Measurements from ENCODE around the gene PRDM16. TPM values are rescaled to one million over a fixed set of nuclear protein-coding genes. Genes with fewer than 3 reads are reported as not detected.

The PRDM16 gene
- total RNA-seq, 1 donor from 2014 or later: 0.79 TPM

DNA sequence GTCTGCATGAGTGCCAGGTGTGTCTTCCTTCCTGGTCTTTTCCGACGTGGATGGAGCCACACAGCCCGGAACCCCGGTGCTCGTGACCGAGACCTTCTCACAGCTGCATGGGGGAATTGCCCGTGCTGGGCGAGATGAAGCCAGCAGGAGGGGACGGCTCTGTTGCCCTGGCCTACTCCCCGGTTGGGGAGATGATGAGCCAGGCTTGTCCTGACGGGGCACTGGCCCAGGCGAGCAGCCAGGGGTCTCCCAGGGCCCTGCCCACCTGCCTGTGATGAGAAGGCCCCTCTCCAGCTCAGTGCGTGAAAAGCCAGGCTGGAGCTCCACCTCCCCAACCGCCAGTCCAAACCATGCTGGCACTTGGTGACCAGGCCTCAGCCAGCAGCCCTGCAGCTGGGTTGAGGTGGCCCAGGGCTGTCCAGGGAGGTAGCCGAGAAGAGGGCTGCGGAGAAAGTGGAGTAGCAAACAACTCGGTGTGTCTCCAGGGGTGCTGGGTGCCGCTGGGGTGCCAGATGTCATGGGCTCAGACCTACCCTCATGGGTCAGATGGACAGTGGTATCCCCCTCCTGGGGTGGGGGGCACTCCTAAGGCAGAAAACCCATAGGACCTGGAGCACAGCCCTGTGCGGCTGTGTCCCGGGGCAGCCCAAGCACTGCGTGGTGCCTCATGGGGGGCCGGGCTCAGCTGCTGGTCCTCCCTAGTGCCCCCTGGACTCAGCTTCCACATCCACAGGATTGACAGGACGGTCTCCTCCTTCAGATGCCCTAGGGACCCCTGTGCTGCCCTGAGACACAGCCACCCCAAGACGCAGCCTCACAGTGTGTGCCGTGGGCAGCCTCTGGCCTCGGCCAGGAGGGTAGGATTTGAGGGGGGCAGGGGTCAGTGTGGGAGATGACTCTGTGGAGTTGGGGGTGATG is 26.1 kb downstream of the PRDM16 start:
- TF ChIP-seq, protein P1, sequence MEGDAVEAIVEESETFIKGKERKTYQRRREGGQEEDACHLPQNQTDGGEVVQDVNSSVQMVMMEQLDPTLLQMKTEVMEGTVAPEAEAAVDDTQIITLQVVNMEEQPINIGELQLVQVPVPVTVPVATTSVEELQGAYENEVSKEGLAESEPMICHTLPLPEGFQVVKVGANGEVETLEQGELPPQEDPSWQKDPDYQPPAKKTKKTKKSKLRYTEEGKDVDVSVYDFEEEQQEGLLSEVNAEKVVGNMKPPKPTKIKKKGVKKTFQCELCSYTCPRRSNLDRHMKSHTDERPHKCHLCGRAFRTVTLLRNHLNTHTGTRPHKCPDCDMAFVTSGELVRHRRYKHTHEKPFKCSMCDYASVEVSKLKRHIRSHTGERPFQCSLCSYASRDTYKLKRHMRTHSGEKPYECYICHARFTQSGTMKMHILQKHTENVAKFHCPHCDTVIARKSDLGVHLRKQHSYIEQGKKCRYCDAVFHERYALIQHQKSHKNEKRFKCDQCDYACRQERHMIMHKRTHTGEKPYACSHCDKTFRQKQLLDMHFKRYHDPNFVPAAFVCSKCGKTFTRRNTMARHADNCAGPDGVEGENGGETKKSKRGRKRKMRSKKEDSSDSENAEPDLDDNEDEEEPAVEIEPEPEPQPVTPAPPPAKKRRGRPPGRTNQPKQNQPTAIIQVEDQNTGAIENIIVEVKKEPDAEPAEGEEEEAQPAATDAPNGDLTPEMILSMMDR (IDR thresholded peaks at IDR 0.05; ENCODE audit: insufficient read depth, low read length, severe bottlenecking): no peak
- Histone ChIP-seq H3K36me3 (ENCODE audit: control insufficient read depth, insufficient read depth, low read length) (no peaks in the 10 kb centered on the region), H3K4me3 (ENCODE audit: low read depth, low read length) (no peak overlapping the region), H3K27me3 (ENCODE audit: control insufficient read depth, insufficient read depth, low read length) (no peaks in the 10 kb centered on the region)
- FAIRE-seq (no peak), DNase-seq (ENCODE audit: low read depth) (no peak)

DNA sequence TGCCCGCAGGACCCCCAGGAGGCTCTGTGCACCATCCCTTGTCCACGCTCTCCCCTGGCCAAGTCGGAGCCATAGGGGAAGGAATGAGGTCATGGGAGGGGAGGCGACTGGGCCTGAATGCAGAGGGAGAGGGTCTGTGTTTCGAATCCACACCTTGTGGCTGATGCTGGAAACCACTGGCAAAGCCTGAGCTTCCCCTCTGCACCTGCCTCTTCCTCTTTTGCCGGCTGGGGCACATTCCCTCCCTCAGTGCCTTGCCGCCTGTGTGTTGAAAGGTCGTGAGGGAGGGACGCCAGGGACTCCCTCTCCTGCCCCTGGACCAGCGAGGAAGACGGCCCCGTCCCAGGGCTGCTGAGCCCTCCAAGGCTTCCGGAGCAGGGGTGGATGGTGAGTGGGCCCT is 27.3 kb downstream of the PRDM16 start:
- no peak for FAIRE-seq
- no peaks in the 10 kb centered on the region for H3K27me3 ChIP-seq (ENCODE audit: control insufficient read depth, insufficient read depth, low read length)

DNA sequence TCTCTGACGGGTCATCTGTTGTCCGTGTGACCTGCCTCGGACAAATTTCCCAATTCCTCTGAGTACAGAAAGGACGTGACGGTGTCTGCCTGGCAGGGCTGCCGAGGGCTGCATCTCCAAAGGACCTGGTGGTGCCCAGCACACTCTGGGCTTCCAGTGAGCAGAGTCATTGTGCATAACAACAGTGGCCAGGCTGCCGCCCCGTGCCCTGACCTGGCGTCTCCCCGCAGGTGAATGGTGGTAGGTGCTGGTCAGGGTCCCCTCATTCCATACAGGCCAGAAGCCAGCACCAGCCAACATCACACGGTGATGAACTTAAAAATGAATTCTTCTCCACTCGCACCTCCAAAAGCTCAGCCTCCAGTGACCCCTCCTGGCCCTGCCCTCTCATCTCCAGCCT is 28.2 kb downstream of the PRDM16 start:
- H3K4me3 ChIP-seq (ENCODE audit: low read depth, low read length): no peak overlapping the region
- H3K27me3 ChIP-seq (ENCODE audit: control insufficient read depth, insufficient read depth, low read length): no peaks in the 10 kb centered on the region
- no peak for DNase-seq (ENCODE audit: low read depth)
- FAIRE-seq: no peak
- TF ChIP-seq, protein P1 (IDR thresholded peaks at IDR 0.05; ENCODE audit: insufficient read depth, low read length, severe bottlenecking): no peak
- no peaks in the 10 kb centered on the region for H3K36me3 ChIP-seq (ENCODE audit: control insufficient read depth, insufficient read depth, low read length)

More for the DNA sequence above, 27.3 kb downstream of the PRDM16 start:
- DNase-seq (ENCODE audit: low read depth): no peak
- no peaks in the 10 kb centered on the region for H3K36me3 ChIP-seq (ENCODE audit: control insufficient read depth, insufficient read depth, low read length)
- TF ChIP-seq, protein P1 (IDR thresholded peaks at IDR 0.05; ENCODE audit: insufficient read depth, low read length, severe bottlenecking): no peak
- H3K4me3 ChIP-seq (ENCODE audit: low read depth, low read length): no peak overlapping the region

DNA sequence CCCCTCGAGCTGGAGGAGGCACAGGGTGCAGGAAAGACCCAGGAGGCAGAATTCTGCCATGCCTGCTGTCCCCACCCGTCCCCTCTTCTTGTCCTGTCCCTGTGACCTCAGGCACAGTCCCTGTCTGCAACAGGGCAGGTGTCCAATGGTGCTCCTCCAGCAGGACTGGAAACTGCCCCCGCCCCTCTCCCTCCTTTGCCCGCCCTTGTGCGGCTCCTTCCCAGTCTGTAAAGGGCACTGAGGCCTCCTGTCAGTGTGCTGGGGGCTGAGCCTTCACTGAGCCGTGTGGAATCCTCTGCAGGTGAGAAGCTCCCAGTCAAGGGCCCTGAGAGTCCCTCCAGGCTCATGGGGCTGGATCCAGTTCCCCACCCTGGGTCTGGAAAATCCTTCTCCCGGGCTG is 28.9 kb downstream of the PRDM16 start:
- no peak overlapping the region for H3K4me3 ChIP-seq (ENCODE audit: low read depth, low read length)
- TF ChIP-seq, protein P1 (IDR thresholded peaks at IDR 0.05; ENCODE audit: insufficient read depth, low read length, severe bottlenecking): no peak
- no peak for FAIRE-seq
- H3K27me3 ChIP-seq (ENCODE audit: control insufficient read depth, insufficient read depth, low read length): no peaks in the 10 kb centered on the region
- no peaks in the 10 kb centered on the region for H3K36me3 ChIP-seq (ENCODE audit: control insufficient read depth, insufficient read depth, low read length)
- no peak for DNase-seq (ENCODE audit: low read depth)

DNA sequence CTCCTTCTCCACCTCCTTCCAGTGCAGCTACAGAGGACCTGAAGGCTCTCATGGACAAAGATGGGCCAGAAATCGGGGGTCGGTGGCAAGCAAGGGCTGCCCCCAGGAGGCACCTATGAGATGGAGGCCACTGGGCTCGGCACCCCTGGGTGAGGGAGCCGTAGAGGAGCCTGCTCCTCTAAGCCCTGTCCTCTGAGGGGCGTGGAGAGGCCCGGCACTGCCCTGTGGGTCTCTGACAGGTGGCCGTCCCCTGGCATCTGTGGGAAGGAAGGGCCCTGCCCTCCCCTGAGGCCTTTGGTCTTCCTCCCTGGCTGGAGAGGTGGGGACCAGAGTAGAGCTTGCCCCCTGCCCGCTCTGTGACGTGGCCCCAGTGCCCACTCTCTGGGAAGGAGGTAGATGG is 30.9 kb downstream of the PRDM16 start:
- H3K4me3 ChIP-seq (ENCODE audit: low read depth, low read length): no peak overlapping the region
- FAIRE-seq (no peak), DNase-seq (ENCODE audit: low read depth) (no peak)
- no peaks in the 10 kb centered on the region for H3K27me3 ChIP-seq (ENCODE audit: control insufficient read depth, insufficient read depth, low read length)
- TF ChIP-seq, protein P1 (IDR thresholded peaks at IDR 0.05; ENCODE audit: insufficient read depth, low read length, severe bottlenecking): no peak
- H3K36me3 ChIP-seq (ENCODE audit: control insufficient read depth, insufficient read depth, low read length): no peaks in the 10 kb centered on the region

Data from bronchial epithelial cell (primary cell).